K562 (cell line): ENCODE measurements around the gene MECR. TPM values are rescaled to one million over a fixed set of nuclear protein-coding genes. Genes with fewer than 3 reads are reported as not detected.
A peak's percentile ranks its signal among the peaks of the same experiment; 100 is the strongest.

Experiments
- DPF2 ChIP-seq: fragments of 450-650 bp; IDR thresholded peaks from 2 replicates; pipeline ENCODE4 v1.6.1; 2016
- E2F6 ChIP-seq, 2 experiments: IDR thresholded peaks; 2 replicates each; pipeline ENCODE4 v1.6.1; 2011; ENCODE audit warnings: borderline replicate concordance in 1 of 2, control low read depth in 1 of 2, low read depth in 1 of 2, low read length in 1 of 2, mild to moderate bottlenecking in 1 of 2, mixed read lengths in 1 of 2, moderate library complexity in 1 of 2; ENCODE audit not compliant: insufficient read depth in 1 of 2, insufficient read length in 1 of 2, poor library complexity in 1 of 2, severe bottlenecking in 1 of 2; ENCODE audit errors: extremely low read depth in 1 of 2
- ETV1 ChIP-seq: fragments of 450-650 bp; conservative IDR thresholded peaks from 2 replicates; pipeline ENCODE4 v1.6.1; 2016; ENCODE audit warnings: missing genetic modification characterization, control low read depth, low read depth, missing compliant biosample characterization
- JUND ChIP-seq, 2 experiments: IDR thresholded peaks; 2 replicates in 1 of 2; 3 replicates in 1 of 2; pipeline ENCODE4 v1.6.1; 2011; ENCODE audit warnings: borderline replicate concordance in 2 of 2, low read depth in 2 of 2, low read length in 2 of 2, improper control_type of control experiment in 1 of 2, missing biosample characterization in 1 of 2, missing genetic modification characterization in 1 of 2, missing genetic modification reagents in 1 of 2
- PHB ChIP-seq: fragments of 250-450 bp; sonication (Bioruptor Pico); IDR thresholded peaks from 2 replicates; pipeline ENCODE4 v1.5.0; 2021
- REST ChIP-seq, 2 experiments: fragments of 450-650 bp; formaldehyde crosslinking in 1 of 2; IDR thresholded peaks; 2 replicates each; pipeline versions ENCODE4 v1.4.0 to v1.6.1; 2014 to 2020; ENCODE audit warnings: mild to moderate bottlenecking in 2 of 2, borderline replicate concordance in 1 of 2, low read depth in 1 of 2
- SMARCA4 ChIP-seq: fragments of 450-650 bp; IDR thresholded peaks from 2 replicates; pipeline ENCODE4 v1.6.1; 2016
- THRB ChIP-seq: fragments of 450-650 bp; formaldehyde crosslinking; conservative IDR thresholded peaks from 2 replicates; pipeline ENCODE4 v1.4.0; 2022; ENCODE audit warnings: mild to moderate bottlenecking, missing genetic modification characterization
- ZNF76 ChIP-seq: fragments of 250-450 bp; sonication (Bioruptor Pico); IDR thresholded peaks from 2 replicates; pipeline ENCODE4 v1.4.0; 2020; ENCODE audit warnings: mild to moderate bottlenecking, moderate library complexity, borderline replicate concordance
- polyA plus RNA-seq, 8 experiments: library from polyadenylated mRNA; depleted of rRNA in 4 of 8; stranded (reverse) in 5 of 8; unstranded in 3 of 8; fragments of >200 nt; fragmentation: Nextera tagmentation in 2 of 8; fragmentation: Illumina TruSeq in 1 of 8; extraction: Ambion mirVana in 2 of 8; extraction: Trizol in 1 of 8; gene quantifications; 2 replicates each; pipeline versions ENCODE4 v1.2.1 to v1.2.3, GENCODE V29; 2011 to 2014; ENCODE audit warnings: inconsistent platforms in 1 of 8, missing spikeins in 1 of 8
- total RNA-seq, 7 experiments: library from RNA; depleted of rRNA in 6 of 7; stranded (reverse); fragments of >200 nt in 6 of 7; fragmentation: Illumina TruSeq in 2 of 7; extraction: Trizol in 2 of 7; gene quantifications; 2 replicates each; pipeline versions ENCODE4 v1.2.1 to v1.2.3, GENCODE V29; 2011 to 2021; ENCODE audit warnings: low replicate concordance in 1 of 7
- TF ChIP-seq, protein P1 (sequence below): conservative IDR thresholded peaks from 2 replicates; pipeline ENCODE4 v1.6.1; 2011; ENCODE audit warnings: low read depth, mild to moderate bottlenecking, low read length; ENCODE audit not compliant: control insufficient read depth
- TF ChIP-seq, protein P2 (sequence below): fragments of 250-450 bp; sonication (Bioruptor Pico); IDR thresholded peaks from 2 replicates; pipeline ENCODE4 v1.8.0; 2022; ENCODE audit warnings: moderate library complexity, mild to moderate bottlenecking, inconsistent platforms
- TF ChIP-seq, protein P3 (sequence below): fragments of 450-650 bp; IDR thresholded peaks from 2 replicates; pipeline ENCODE4 v1.6.1; 2016

MECR gene
- total and polyA plus RNA-seq, 9 of the 15 experiments (the other 6 are each of a cell fraction or from before 2014, with no cell fraction given) = 10.4 to 58.6 (median 42.9) TPM

GRCh38 chr1:29208442-29208841 is 22.3 kb downstream of the MECR start (continued):
- TF ChIP-seq E2F6 (IDR thresholded peaks at IDR 0.05; ENCODE audit: borderline replicate concordance in 1 of 2, extremely low read depth in 1 of 2, insufficient read depth in 1 of 2, insufficient read length in 1 of 2, low read depth in 1 of 2, low read length in 1 of 2, poor library complexity in 1 of 2, severe bottlenecking in 1 of 2) = no peak
- TF ChIP-seq JUND (IDR thresholded peaks at IDR 0.05; ENCODE audit: borderline replicate concordance, low read depth, low read length) = peak; percentile 21; the same call in 1 of the 2 replicates
- no peak for TF ChIP-seq JUND (tag; IDR thresholded peaks at IDR 0.05; ENCODE audit: borderline replicate concordance, low read depth, low read length)
- TF ChIP-seq ETV1 (tag) = no peak
- peak; percentile 77 for TF ChIP-seq DPF2
- TF ChIP-seq, protein P1, sequence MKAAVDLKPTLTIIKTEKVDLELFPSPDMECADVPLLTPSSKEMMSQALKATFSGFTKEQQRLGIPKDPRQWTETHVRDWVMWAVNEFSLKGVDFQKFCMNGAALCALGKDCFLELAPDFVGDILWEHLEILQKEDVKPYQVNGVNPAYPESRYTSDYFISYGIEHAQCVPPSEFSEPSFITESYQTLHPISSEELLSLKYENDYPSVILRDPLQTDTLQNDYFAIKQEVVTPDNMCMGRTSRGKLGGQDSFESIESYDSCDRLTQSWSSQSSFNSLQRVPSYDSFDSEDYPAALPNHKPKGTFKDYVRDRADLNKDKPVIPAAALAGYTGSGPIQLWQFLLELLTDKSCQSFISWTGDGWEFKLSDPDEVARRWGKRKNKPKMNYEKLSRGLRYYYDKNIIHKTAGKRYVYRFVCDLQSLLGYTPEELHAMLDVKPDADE = no peak
- TF ChIP-seq, protein P2, sequence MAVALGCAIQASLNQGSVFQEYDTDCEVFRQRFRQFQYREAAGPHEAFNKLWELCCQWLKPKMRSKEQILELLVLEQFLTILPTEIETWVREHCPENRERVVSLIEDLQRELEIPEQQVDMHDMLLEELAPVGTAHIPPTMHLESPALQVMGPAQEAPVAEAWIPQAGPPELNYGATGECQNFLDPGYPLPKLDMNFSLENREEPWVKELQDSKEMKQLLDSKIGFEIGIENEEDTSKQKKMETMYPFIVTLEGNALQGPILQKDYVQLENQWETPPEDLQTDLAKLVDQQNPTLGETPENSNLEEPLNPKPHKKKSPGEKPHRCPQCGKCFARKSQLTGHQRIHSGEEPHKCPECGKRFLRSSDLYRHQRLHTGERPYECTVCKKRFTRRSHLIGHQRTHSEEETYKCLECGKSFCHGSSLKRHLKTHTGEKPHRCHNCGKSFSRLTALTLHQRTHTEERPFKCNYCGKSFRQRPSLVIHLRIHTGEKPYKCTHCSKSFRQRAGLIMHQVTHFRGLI (CRISPR knock-in tag) = no peak
- 0 out of 2 replicates have a peak, but pooled peaks have one; percentile 5 for TF ChIP-seq REST (IDR thresholded peaks at IDR 0.05; ENCODE audit: borderline replicate concordance)
- TF ChIP-seq REST (CRISPR knock-in tag; IDR thresholded peaks at IDR 0.05; ENCODE audit: low read depth) = no peak
- TF ChIP-seq SMARCA4 = peak; percentile 83
- no peak for TF ChIP-seq ZNF76 (CRISPR knock-in tag)
- no peak for TF ChIP-seq THRB (CRISPR knock-in tag)
- TF ChIP-seq, protein P3, sequence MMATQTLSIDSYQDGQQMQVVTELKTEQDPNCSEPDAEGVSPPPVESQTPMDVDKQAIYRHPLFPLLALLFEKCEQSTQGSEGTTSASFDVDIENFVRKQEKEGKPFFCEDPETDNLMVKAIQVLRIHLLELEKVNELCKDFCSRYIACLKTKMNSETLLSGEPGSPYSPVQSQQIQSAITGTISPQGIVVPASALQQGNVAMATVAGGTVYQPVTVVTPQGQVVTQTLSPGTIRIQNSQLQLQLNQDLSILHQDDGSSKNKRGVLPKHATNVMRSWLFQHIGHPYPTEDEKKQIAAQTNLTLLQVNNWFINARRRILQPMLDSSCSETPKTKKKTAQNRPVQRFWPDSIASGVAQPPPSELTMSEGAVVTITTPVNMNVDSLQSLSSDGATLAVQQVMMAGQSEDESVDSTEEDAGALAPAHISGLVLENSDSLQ = no peak
- no peak for TF ChIP-seq PHB (CRISPR knock-in tag)
